Keratinocyte (primary cell): ENCODE data around the gene EIF2S1. TPM values are rescaled to one million over a fixed set of nuclear protein-coding genes. Genes with fewer than 3 reads are reported as not detected.

Experiments
- DNase-seq: peaks from one replicate; pipeline ENCODE4 v3.0.0-alpha.2; 2011; ENCODE audit warnings: low read depth, missing footprints, low spot score
- FAIRE-seq: peaks from 2 replicates; lab custom pipeline; 2011; peaks lifted over from hg19 to GRCh38; lab: Jason Lieb, UNC
- H2AFZ ChIP-seq: 2 replicates; pipeline ENCODE4 v1.6.0; 2012; ENCODE audit warnings: low read length, control low read depth, inconsistent platforms; ENCODE audit not compliant: control insufficient read depth
- H3K27ac ChIP-seq: 2 replicates; pipeline ENCODE4 v1.5.1; 2011; ENCODE audit warnings: low read length; ENCODE audit not compliant: control insufficient read depth, insufficient read depth
- H3K27me3 ChIP-seq: 3 replicates; pipeline ENCODE4 v1.6.0; 2011; ENCODE audit warnings: low read length; ENCODE audit not compliant: control insufficient read depth, insufficient read depth; ENCODE audit errors: extremely low read depth
- H3K36me3 ChIP-seq, 2 experiments: 2 replicates in 1 of 2; 3 replicates in 1 of 2; pipeline ENCODE4 v1.5.1; 2011; ENCODE audit warnings: low read length in 2 of 2, mild to moderate bottlenecking in 1 of 2; ENCODE audit not compliant: control insufficient read depth in 2 of 2, insufficient read depth in 2 of 2; ENCODE audit errors: extremely low read depth in 1 of 2
- H3K4me1 ChIP-seq: 3 replicates; pipeline ENCODE4 v1.5.1; 2011; ENCODE audit warnings: low read length; ENCODE audit not compliant: control insufficient read depth, insufficient read depth; ENCODE audit errors: extremely low read depth
- H3K4me2 ChIP-seq: 3 replicates; pipeline ENCODE4 v1.6.0; 2011; ENCODE audit warnings: low read depth, low read length; ENCODE audit not compliant: control insufficient read depth, insufficient read depth; ENCODE audit errors: extremely low read depth
- H3K4me3 ChIP-seq, 3 experiments: fragments of 200-600 bp in 1 of 3; sonication (generic) in 1 of 3; 2 replicates in 2 of 3; 3 replicates in 1 of 3; pipeline ENCODE4 v1.5.1; 2011 to 2016; ENCODE audit warnings: low read length in 3 of 3, mild to moderate bottlenecking in 3 of 3, control low read depth in 2 of 3, inconsistent platforms in 1 of 3, low read depth in 1 of 3, mixed read lengths in 1 of 3, mixed run types in 1 of 3, moderate library complexity in 1 of 3; ENCODE audit not compliant: control insufficient read depth in 2 of 3, insufficient read depth in 2 of 3; ENCODE audit errors: extremely low read depth in 1 of 3
- H3K79me2 ChIP-seq: 2 replicates; pipeline ENCODE4 v1.6.0; 2012; ENCODE audit warnings: low read length; ENCODE audit not compliant: control insufficient read depth, insufficient read depth
- H3K9ac ChIP-seq: 3 replicates; pipeline ENCODE4 v1.6.0; 2011; ENCODE audit warnings: low read length; ENCODE audit not compliant: control insufficient read depth, insufficient read depth; ENCODE audit errors: extremely low read depth
- H3K9me1 ChIP-seq: 3 replicates; pipeline ENCODE4 v1.6.0; 2011; ENCODE audit warnings: low read length; ENCODE audit not compliant: control insufficient read depth, insufficient read depth; ENCODE audit errors: extremely low read depth
- H3K9me3 ChIP-seq: 2 replicates; pipeline ENCODE4 v1.5.1; 2012; ENCODE audit warnings: low read depth, low read length; ENCODE audit not compliant: control insufficient read depth
- H4K20me1 ChIP-seq: 3 replicates; pipeline ENCODE4 v1.6.0; 2011; ENCODE audit warnings: low read length; ENCODE audit not compliant: control insufficient read depth, insufficient read depth; ENCODE audit errors: extremely low read depth
- EZH2 ChIP-seq: IDR thresholded peaks from one replicate; pipeline ENCODE4 v1.6.1; 2012; ENCODE audit warnings: inconsistent platforms, mild to moderate bottlenecking, low read length, moderate library complexity
- dilution Hi-C: fragments of 300-500 bp; cut with MboI; formaldehyde crosslinking; loops from one replicate; pipeline ENCODE4 v1.7.0; 2020; ENCODE audit warnings: low sequenced_read_pairs; ENCODE audit not compliant: extremely low pct_ligation_motif_present
- polyA plus RNA-seq, 5 experiments: library from polyadenylated mRNA; depleted of rRNA in 3 of 5; stranded (reverse) in 3 of 5; stranded (forward) in 1 of 5; unstranded in 1 of 5; fragments of >200 nt; gene quantifications; 1 replicate in 1 of 5; 2 replicates in 3 of 5; 3 replicates in 1 of 5; pipeline versions ENCODE4 v1.2.1 to v1.2.3, GENCODE V29; 2011 to 2012; ENCODE audit warnings: missing spikeins in 2 of 5, low read depth in 1 of 5, low replicate concordance in 1 of 5
- TF ChIP-seq, protein P1 (sequence below), 3 experiments: IDR thresholded peaks in 1 of 3; conservative IDR thresholded peaks in 1 of 3; optimal IDR thresholded peaks in 1 of 3; 2 replicates in 2 of 3; 3 replicates in 1 of 3; pipeline versions ENCODE3 to v1.5.1; 2011; ENCODE audit warnings: low read length in 3 of 3, mild to moderate bottlenecking in 3 of 3, moderate library complexity in 2 of 3, control low read depth in 1 of 3, inconsistent platforms in 1 of 3; ENCODE audit not compliant: insufficient read depth in 2 of 3; ENCODE audit errors: extremely low read depth in 1 of 3

The EIF2S1 gene
- polyA plus RNA-seq, 1 donor (not counting 4 experiments of a cell fraction or from before 2014, with no cell fraction given) = 294 TPM

GRCh38 chr14:67371247-67372148 is 11.4 kb downstream of the EIF2S1 start:
- no peak overlapping the region for H3K9ac ChIP-seq
- H3K9me3 ChIP-seq = no peaks in the 10 kb centered on the region
- DNase-seq (no peak), FAIRE-seq (no peak)
- H3K9me1 ChIP-seq = no peaks in the 10 kb centered on the region
- no peak for TF ChIP-seq EZH2
- TF ChIP-seq, protein P1, sequence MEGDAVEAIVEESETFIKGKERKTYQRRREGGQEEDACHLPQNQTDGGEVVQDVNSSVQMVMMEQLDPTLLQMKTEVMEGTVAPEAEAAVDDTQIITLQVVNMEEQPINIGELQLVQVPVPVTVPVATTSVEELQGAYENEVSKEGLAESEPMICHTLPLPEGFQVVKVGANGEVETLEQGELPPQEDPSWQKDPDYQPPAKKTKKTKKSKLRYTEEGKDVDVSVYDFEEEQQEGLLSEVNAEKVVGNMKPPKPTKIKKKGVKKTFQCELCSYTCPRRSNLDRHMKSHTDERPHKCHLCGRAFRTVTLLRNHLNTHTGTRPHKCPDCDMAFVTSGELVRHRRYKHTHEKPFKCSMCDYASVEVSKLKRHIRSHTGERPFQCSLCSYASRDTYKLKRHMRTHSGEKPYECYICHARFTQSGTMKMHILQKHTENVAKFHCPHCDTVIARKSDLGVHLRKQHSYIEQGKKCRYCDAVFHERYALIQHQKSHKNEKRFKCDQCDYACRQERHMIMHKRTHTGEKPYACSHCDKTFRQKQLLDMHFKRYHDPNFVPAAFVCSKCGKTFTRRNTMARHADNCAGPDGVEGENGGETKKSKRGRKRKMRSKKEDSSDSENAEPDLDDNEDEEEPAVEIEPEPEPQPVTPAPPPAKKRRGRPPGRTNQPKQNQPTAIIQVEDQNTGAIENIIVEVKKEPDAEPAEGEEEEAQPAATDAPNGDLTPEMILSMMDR (optimal IDR thresholded peaks at IDR 0.05 in 1 of 3, IDR thresholded peaks at IDR 0.05 in 1 of 3, conservative IDR thresholded peaks at IDR 0.05 in 1 of 3; ENCODE audit: extremely low read depth in 1 of 3, insufficient read depth in 2 of 3, low read length in 3 of 3) = no peak
- no peak overlapping the region for H3K4me3 ChIP-seq
- H3K27me3 ChIP-seq = no peaks in the 10 kb centered on the region
- H3K4me1 ChIP-seq = no peaks in the 10 kb centered on the region
- H2AFZ ChIP-seq = no peak overlapping the region
- peaks cover 57% of the 10 kb centered on the region for H3K79me2 ChIP-seq
- peak overlapping the region; percentile 20 for H3K27ac ChIP-seq
- H3K4me2 ChIP-seq = no peak overlapping the region
- peaks cover 12 to 24% of the 10 kb centered on the region in 2 experiments for H3K36me3 ChIP-seq
- peaks cover 10% of the 10 kb centered on the region for H4K20me1 ChIP-seq
- dilution Hi-C loops = no loop called here

- DNase-seq = no peak
- Histone ChIP-seq H3K4me2 (no peak overlapping the region), H3K9me1 (no peaks in the 10 kb centered on the region), H3K79me2 (peaks cover 48% of the 10 kb centered on the region), H3K9me3 (no peaks in the 10 kb centered on the region), H2AFZ (no peak overlapping the region), H3K4me1 (no peaks in the 10 kb centered on the region), H3K4me3 (no peak overlapping the region), H3K27ac (no peak overlapping the region), H3K9ac (no peak overlapping the region), H3K36me3 (peaks cover 20 to 25% of the 10 kb centered on the region in 2 experiments), H3K27me3 (no peaks in the 10 kb centered on the region), H4K20me1 (peaks cover 10% of the 10 kb centered on the region)
- dilution Hi-C loops = no loop called here
- no peak for TF ChIP-seq EZH2
- TF ChIP-seq, protein P1 (optimal IDR thresholded peaks at IDR 0.05 in 1 of 3, IDR thresholded peaks at IDR 0.05 in 1 of 3, conservative IDR thresholded peaks at IDR 0.05 in 1 of 3; ENCODE audit: extremely low read depth in 1 of 3, insufficient read depth in 2 of 3, low read length in 3 of 3) = no peak
- no peak for FAIRE-seq
These were observed 12.7 kb downstream of the EIF2S1 start for GRCh38 chr14:67372833-67373232.
